ENCODE data around the gene MTM1. TPM values are rescaled to one million over a fixed set of nuclear protein-coding genes. Genes with fewer than 3 reads are reported as not detected.

The MTM1 gene
- total and polyA plus RNA-seq, 9 of the 15 experiments (the other 6 are each of a cell fraction or from before 2014, with no cell fraction given), result 5.6 to 13.3 (median 9.5) TPM

- TF ChIP-seq NR2C2 (CRISPR knock-in tag; IDR thresholded peaks at IDR 0.05), result 0 out of 2 replicates have a peak, but pooled peaks have one; percentile 11
- TF ChIP-seq NR2C2 (tag; IDR thresholded peaks at IDR 0.05), result peak; percentile 92
- TF ChIP-seq PURB (CRISPR knock-in tag; IDR thresholded peaks at IDR 0.05; ENCODE audit: low read depth), result no peak
- no peak for TF ChIP-seq ESRRB (CRISPR knock-in tag; IDR thresholded peaks at IDR 0.05; ENCODE audit: borderline replicate concordance)
- TF ChIP-seq RAD51 (IDR thresholded peaks at IDR 0.05; ENCODE audit: borderline replicate concordance, low read depth), result peak; percentile 96
- TF ChIP-seq UBTF (IDR thresholded peaks at IDR 0.05; ENCODE audit: borderline replicate concordance in 1 of 2, low read depth in 2 of 2, low read length in 2 of 2), result peak; percentile 55 to 94; a peak in 2 of 4 replicates
- no peak for TF ChIP-seq HDAC8 (tag; IDR thresholded peaks at IDR 0.05)
- no peak for TF ChIP-seq ZNF184 (CRISPR knock-in tag; IDR thresholded peaks at IDR 0.05)
- peak in 1 of 2 experiments; percentile 61 for TF ChIP-seq E2F6 (IDR thresholded peaks at IDR 0.05; ENCODE audit: borderline replicate concordance in 1 of 2, extremely low read depth in 1 of 2, insufficient read depth in 1 of 2, insufficient read length in 1 of 2, low read depth in 1 of 2, low read length in 1 of 2, poor library complexity in 1 of 2, severe bottlenecking in 1 of 2)
- no peak for TF ChIP-seq ZNF347 (CRISPR knock-in tag; IDR thresholded peaks at IDR 0.05; ENCODE audit: low read depth)
- peak; percentile 78 for TF ChIP-seq REST (IDR thresholded peaks at IDR 0.05; ENCODE audit: borderline replicate concordance)
- TF ChIP-seq REST (CRISPR knock-in tag; IDR thresholded peaks at IDR 0.05; ENCODE audit: low read depth), result no peak
- TF ChIP-seq DDX20 (tag; IDR thresholded peaks at IDR 0.05; ENCODE audit: low read depth), result no peak
- no peak for TF ChIP-seq ZKSCAN1 (IDR thresholded peaks at IDR 0.05; ENCODE audit: low read depth, low read length)
Measured at GRCh38 chrX:150568320-150569154, at the start of gene MTM1 (continued).
